GM12801 (cell line): ENCODE measurements around the gene RD3L.

ENCODE experiments used
- TF ChIP-seq, protein P1 (sequence below): IDR thresholded peaks from one replicate; pipeline ENCODE4 v1.5.1; 2011; ENCODE audit warnings: control low read depth; ENCODE audit not compliant: insufficient read length; ENCODE audit errors: extremely low read depth

Gene RD3L

GRCh38 chr14:103897075-103897947 lies 45.0 kb downstream of the RD3L start:
- TF ChIP-seq, protein P1, sequence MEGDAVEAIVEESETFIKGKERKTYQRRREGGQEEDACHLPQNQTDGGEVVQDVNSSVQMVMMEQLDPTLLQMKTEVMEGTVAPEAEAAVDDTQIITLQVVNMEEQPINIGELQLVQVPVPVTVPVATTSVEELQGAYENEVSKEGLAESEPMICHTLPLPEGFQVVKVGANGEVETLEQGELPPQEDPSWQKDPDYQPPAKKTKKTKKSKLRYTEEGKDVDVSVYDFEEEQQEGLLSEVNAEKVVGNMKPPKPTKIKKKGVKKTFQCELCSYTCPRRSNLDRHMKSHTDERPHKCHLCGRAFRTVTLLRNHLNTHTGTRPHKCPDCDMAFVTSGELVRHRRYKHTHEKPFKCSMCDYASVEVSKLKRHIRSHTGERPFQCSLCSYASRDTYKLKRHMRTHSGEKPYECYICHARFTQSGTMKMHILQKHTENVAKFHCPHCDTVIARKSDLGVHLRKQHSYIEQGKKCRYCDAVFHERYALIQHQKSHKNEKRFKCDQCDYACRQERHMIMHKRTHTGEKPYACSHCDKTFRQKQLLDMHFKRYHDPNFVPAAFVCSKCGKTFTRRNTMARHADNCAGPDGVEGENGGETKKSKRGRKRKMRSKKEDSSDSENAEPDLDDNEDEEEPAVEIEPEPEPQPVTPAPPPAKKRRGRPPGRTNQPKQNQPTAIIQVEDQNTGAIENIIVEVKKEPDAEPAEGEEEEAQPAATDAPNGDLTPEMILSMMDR = no peak

DNA sequence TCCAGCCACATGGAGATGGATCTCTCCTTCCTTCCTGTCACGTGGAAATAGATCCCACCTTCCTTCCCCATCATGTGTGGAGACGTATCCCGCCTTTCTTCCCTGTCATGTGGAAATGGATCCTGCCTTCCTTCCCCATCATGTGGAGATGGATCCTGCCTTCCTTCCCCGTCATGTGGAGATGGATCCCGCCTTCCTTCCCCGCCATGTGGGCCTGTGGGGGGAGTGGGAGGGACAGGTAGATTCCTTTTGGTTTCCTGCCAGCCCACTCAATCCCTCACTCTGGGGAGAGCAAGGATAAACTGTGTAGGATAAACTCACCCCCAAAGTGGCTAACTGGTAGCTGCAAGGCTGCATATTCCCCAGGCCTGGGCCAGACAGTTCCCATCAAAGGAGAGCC lies 45.8 kb downstream of the RD3L start:
- TF ChIP-seq, protein P1 = no peak

DNA sequence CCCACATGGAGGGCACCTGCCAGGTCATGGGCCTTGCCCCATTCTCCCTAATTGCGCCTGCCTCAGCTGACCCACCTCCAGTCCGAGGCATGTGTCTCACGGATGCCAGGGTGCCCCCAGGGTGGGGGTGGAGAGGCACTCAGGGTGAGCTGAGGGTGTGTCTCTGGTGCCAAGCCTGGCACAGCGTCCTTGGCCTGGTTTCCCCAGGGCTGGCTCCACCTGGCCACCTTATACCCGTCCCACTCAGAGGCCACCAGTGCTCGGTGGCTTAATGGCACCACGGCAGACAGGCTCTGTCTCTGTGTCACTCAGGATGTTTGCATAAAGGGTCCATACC lies 47.6 kb downstream of the RD3L start:
- TF ChIP-seq, protein P1 = no peak

GRCh38 chr14:103894034-103894722 lies 48.2 kb downstream of the RD3L start:
- TF ChIP-seq, protein P1 = no peak

GRCh38 chr14:103892247-103892646 lies 50.1 kb downstream of the RD3L start:
- TF ChIP-seq, protein P1 = no peak

- TF ChIP-seq, protein P1 = no peak
These were observed 50.6 kb downstream of the RD3L start for GRCh38 chr14:103891667-103892215.

DNA sequence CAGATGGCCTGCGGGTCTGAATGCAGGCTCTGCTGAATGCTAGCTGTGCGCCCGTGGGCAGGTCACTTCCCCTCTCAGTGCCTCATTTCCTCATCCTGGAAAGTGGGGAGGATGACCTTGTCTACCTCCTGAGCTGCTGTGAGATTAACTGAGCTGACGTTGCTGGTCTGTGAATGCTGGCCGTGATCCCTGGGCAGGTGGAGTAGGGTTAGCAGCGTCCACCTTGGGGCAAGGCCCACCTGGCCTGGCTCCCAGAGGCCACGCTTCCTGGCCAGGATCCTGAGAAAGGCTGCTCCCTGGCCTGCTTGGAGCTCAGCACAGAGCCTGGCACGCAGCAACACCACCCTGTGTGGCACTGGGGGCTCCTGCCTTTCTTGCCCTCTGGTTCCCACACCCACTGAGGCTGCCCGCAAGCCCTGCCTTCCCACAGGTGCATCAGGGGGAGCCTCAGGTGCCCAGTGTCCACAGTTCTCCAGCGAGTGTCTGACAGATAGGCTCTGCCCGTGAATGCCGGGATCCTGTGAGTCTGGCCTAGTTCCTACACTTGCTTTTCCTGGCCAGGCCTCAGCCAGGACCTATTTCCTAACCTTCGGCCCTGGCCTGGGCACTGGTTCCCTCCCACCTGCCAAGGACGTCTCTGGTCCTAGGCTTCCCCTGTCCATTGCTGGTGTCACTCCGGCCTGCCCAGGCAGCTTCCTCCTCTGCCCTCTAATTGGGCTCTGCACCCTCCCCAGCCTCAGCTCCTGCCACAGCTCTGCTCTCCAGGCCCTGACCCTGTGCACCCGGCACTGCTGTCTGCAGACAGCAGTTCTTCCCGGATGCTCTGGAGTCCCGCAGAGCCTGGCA lies 51.3 kb downstream of the RD3L start:
- TF ChIP-seq, protein P1 = no peak
